NCI-H128 (cell line): ENCODE results near the gene KLHL35.
"Not testable (repeated sequence)": the region's sequence is repeated elsewhere in the genome, so short reads cannot be mapped to it uniquely, and the experiment has no call there.

ENCODE experiments used
- DNase-seq: peaks from one replicate; lab custom pipeline; 2025; ENCODE audit not compliant: unreplicated experiment; lab: John Stamatoyannopoulos, UW

The KLHL35 gene

DNA sequence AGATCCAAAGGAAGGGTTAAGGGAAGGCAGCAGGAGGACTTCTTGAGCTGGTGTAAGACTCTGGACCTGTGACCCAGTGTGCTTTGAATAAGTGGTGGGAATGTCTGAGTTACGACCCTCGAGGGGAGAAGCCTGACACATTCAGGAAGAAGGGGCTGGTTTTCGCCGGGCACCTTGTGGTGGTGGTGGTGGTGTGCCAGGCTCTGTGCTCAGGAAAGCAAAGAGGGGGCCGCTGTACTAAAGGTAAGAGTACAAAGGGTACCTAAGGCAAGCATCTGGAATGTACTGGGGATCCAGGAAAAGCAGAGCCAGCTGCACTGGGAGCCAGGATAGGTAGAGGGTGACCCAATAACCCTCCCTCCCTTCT, 6.3 kb downstream of the KLHL35 start:
- DNase-seq: no peak

DNA sequence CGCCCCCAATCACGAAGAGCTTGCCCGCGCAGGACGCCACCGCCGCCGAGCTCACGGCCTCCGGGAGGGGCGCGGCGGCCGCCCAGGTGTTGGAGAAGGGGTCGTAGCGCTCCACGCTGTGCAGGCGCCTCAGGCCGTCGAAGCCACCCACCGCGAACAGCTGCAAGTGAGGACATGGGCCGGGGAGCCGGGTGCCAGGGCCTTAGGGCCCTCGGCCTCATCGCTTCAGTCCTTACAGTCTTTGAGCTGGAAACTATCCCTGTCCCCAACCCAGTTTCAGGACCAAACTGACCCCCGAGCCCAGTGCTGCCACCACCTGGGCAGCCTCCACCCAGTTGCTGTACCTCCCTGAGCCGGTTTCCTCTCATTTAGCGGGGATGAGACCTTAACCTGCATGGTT, 7.6 kb downstream of the KLHL35 start:
- DNase-seq: no peak

DNA sequence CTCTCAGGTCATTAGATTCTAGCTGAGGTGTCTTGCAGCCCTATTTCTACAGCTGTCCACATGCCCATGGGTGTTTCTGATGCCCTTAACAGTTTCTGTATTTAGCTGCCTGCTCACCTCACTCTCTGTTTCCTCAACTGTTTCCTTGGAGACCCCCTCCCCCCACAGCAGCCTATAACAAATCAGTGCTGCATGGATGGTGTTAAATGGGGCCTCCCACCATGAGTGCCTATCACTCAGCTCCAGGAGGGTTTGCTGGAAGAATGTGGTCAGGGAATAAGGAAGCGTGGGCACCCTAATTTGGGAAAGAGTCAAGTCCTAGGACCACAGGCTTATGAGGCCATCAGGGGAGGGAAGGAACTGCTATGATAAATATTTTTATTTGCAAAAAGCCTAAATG, 8.6 kb downstream of the KLHL35 start:
- no peak for DNase-seq

DNA sequence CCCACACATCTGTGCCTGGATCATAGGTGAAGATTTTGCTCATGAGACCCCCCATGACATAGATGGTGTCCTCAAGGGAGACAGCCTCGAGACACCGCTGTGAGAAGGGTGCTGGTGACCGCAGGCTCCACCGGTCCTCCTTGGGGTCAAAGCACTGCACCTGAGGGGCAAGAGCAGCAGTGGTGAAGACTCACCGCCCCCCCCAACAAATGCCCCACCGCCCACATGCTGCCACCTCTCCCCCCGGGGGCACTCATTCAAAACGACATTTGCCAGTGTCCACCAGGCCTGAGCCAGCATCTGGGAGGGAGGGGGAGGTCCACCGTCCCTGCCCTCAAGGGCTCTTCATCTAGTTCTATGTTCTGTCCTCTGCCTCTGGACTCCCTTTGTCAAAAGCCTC, 9.3 kb downstream of the KLHL35 start:
- DNase-seq: no peak

DNA sequence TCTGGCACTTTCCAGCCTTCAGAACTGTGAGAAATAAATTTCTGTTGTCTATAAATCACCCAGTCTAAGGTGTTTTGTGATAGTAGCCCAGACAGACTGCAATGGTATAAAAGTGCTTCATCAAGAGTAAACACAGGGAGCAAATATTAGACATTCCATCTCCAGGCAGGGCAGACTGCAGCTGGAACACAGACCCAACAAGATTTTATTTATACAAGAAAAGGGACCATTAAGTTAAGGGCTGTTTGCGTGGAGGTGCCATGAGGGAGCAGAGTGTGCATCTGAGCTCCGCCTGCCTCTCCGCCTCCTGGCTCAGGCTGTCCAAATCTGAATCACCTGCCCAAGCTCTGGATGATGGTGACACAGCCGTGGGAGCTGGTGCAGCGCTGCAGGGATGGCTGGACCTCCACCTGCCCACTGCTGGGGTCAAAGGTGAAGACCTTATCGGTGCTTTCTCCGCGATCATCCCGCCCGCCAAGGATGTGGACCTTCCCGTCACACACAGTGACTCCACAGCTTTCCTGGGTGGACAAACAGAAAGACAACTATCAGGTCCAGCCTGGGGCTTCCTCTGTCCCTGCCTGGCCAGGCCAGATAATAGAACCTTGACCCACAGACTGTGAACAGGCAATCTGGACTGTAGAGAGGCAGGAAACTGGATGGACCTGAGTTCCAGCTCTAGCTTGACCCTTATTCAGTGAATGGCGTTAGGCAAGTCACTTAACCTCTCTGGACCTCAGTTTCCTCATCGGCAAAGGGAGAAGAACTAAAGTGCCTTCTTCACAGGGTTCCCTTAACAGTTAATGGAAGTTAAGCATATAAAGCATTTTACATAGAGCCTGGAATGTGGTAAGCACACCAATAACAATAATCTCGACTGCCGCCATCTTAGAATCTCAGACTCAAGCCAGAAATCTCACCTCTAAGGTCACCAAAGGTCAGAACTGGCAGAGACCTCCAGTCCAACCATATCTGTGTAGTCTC, 10.5 kb downstream of the KLHL35 start:
- no peak for DNase-seq

DNA sequence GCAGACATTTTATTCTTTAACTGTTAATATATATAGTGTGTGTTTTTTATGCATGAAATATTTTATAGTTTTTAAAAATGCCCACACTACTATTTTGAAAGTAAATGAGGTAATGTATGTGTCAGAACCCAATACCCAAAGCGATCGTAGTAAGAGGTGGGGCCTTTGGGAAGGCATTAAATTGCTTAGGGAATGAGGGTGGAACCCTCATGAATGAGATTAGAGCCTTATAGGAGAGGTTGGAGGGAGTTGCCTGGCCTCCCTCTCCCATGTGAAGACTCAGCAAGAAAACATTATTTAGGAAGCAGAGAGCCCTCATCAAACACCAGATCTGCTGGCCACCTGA, 11.1 kb downstream of the KLHL35 start:
- no peak for DNase-seq

DNA sequence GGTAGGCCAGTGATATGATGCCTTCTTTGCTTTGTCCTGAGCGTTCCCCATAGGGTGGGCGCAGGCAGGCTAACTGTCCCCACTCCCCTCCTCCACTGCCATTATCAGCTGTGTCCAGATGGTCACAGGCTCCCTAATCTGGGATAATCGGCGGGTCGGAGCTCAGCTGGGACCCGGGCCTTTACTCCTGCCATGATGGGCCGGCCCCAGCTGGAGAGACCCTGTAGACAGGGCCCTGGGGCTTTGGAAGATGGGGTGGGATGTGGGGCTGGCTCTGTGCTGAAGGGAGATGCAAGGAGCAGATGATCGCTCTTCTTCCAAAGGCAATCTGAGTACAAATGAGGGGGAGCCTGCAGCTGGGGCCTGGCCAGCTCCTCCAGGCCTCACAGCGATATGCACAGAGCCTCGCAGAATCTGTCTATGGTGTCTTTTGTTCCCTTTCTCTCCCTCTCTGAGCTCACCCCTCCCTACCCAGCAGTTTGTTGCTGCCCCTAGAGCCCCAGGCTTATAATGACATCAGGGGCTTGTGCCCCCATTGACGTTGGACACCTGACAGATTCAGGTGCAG, 11.9 kb downstream of the KLHL35 start:
- DNase-seq: no peak

DNA sequence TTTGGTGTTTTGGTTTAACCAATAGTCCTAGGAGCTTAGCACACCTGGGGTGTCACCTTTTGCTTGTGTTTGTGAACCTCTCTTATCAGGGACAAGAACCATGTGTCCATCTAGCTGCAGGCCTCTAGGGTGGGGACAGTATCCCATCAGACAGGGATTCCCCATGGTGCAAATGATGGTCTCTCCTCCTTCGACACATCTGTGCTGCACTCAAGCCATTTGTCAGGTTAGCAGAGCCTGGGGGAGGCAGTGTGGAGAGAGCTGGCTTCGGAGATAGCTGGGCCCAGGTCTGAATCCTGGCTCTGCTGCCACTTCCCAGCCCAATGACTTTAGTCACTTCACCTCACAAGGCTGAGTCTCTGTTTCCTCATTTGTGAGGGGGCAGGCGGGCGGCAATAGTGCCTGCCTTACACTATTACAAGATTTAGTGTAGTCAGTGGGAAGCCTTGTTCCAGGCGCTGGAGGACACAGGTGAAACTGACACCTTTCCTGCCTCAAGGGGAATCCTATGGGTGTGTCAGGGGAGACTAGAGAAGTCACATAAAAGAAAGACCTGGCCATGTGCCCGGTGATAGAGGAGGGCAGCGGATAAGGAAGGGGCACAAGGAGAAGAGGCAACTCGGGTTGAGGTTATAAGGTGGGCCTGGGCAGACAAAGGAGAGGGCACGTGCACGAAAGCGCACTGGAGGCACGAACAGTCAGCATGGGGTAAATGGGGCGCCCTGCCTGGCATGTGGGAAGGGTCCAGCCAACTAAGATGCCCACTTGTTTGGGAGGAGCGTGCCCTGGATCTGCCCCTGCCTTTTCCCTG, 12.6 kb downstream of the KLHL35 start:
- DNase-seq: no peak

DNA sequence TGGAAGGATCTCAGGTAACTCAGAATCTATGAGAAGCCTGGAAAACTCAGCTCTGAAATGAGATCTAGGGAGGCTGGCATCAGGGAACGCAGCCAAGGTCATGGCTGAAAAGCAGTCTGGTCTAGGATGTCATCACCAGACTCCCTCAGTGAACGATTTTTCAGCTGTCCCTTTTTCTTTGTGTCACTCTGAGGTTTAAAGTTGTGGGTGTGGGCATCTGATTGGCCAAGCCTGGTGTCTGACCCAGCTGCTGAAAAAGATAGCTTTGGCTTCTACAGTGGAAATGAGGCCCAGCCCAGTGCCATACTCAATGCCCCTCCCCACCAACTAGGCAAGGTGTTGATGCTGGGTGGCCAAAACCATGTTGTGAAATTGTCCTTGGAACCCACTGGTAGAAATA, 19.1 kb downstream of the KLHL35 start:
- DNase-seq: no peak

DNA sequence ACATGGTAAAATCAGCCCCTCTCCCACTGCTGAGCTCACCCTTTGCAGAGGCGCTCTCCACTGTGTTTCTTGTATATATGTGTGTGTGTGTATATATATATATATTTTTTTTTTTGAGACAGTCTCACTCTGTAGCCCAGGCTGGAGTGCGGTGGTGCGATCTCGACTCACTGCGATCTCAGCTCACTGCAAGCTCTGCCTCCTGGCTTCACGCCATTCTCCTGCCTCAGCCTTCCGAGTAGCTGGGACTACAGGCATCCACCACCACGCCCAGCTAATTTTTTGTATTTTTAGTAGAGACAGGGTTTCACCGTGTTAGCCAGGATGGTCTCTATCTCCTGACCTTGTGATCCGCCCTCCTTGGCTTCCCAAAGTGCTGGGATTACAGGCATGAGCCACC, 19.9 kb downstream of the KLHL35 start:
- DNase-seq: not testable (repeated sequence)

DNA sequence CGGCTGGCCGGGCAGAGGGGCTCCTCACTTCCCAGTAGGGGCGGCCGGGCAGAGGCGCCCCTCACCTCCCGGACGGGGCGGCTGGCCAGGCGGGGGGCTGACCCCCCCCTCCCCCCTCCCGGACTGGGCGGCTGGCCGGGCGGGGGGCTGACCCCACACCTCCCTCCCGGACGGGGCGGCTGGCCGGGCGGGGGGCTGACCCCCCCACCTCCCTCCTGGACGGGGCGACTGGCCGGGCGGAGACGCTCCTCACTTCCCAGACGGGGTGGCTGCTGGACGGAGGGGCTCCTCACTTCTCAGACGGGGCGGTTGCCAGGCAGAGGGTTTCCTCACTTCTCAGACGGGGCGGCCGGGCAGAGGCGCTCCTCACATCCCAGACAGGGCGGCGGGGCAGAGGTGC, 23.0 kb downstream of the KLHL35 start:
- not testable (repeated sequence) for DNase-seq

DNA sequence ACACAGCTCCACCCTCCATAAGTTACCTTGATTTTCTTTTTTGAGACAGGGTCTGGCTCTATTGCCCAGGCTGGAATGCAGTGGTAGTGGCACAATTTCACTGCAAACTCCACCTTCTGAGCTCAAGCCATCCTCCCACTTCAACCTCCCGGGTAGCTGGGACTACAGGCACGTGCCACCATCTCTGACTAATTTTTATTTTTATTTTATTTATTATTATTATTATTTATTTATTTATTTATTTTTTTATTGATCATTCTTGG, 24.1 kb downstream of the KLHL35 start:
- no peak for DNase-seq

DNA sequence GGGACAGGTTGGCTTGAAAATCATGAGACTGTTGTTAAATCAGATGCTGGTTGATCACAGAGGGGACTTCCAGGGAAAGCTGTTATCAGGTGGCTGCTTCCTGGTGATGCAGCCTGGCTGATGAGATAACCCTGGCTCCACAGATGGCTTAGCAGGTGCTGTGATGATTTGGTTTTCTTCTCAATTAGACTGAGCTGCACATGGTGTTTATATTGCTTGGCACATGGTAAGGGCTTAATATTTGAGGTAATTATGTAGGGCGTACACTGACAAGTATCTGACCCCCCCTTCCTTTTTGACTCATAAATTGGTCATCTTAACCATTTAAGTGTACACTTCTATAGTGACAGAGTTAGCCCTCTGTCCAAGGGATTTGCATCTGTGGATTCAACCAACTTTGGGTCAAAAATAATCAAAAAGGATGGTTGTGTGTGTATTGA, 26.6 kb downstream of the KLHL35 start:
- DNase-seq: no peak

DNA sequence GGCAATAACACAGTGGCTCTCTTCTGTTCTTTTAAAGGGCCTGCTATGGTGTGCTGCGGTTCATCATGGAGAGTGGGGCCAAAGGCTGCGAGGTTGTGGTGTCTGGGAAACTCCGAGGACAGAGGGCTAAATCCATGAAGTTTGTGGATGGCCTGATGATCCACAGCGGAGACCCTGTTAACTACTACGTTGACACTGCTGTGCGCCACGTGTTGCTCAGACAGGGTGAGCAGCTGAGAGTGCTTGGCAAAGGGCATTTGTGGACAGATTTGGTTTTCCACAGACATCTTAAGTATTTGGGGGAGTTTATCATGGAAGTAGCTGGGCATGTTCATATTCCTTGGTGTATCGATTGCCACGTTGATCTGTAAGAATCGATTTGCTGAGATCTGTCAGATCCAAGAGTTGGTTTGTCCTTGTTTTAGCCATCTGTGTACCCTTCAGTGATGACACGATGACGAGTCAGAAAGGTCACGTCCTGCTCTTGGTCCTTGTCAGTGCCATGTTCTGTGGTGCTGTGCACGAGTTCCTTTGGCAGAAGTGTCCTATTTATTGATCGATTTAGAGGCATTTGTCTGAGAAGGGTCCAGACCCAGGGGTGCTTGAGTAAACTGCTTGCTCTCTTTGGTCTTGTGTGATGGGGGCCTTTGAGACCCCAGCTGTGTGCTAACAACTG, 28.9 kb downstream of the KLHL35 start:
- no peak for DNase-seq

DNA sequence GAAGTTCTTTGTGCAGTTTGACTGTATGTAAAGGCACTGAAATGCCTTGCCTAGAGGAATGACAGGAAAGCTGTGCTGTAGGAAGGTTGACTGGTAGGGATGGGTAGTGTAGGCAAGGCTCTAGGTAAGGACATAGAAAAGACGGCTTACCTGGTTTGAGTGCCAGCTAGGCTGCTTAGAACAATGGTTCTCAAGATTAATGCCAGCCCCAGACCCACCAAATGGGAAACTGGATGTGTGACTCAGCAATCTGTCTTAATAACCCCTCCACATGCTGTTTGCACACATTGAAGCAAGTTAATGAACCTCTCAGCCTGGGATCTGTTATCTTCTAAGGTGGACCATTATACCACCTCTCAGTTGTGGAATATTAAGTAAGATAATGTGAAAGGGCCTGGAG, 30.0 kb downstream of the KLHL35 start:
- no peak for DNase-seq

DNA sequence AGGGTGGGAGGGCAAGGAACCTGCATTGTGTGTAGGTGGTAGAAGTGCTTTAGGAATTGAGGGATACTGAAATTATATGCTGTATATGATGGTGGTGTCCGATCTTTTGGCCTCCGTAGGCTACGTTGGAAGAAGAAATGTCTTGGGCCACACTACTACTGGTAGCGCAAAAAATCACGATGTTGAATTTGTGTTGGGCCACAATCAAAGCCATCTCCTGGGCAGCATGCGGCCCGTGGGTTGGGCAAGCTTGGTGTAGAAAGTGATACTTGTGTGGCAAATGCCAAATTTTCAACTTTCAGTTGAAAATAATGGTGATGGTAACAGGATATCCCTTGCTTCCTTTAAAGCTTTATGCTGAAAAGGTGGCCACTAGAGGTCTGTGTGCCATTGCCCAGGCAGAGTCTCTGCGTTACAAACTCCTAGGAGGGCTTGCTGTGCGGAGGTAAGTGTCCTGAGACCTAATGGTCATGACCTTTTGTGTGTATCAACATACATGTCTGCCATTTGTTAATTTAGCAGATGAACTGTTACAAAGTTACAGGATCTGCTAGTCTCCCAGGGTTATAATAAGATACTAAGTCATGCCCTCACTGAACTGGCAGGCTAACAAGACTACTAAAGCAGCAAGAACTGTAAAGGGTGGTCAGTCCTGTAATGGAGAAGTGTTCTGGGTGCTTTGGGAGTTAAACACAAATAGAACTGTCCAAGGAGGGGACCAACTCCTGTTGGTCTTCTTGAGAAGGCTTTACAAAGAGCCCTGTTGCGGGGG, 30.8 kb downstream of the KLHL35 start:
- no peak for DNase-seq

DNA sequence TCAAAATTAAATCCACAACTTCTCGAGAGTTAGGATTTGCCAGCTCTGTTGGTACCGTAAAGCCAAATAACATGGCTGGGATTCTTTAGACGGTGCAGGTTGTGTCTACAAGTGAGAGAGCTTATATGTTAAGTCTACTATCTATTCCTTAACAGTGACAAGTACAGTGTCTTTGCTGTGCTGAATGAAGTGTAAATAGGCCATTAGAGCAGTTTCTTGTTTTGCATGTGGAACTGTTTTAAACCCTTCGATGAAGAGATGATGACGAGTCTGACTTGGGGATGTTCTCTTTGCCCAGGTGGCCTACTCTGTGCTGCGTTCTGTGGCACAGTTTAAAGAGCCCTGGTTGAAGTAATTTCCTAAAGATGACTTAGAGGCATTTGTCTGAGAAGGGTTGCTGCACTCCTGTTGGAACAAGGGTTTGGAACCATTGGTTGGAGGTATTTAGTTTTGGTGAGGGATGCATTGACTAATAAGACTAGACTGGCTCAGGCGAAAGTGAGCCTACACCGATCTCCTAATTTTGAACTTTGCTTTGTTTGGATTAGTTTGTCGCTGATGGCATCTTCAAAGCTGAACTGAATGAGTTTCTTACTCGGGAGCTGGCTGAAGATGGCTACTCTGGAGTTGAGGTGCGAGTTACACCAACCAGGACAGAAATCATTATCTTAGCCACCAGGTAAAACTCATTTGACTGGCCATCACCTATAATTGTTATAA, 32.7 kb downstream of the KLHL35 start:
- DNase-seq: no peak

DNA sequence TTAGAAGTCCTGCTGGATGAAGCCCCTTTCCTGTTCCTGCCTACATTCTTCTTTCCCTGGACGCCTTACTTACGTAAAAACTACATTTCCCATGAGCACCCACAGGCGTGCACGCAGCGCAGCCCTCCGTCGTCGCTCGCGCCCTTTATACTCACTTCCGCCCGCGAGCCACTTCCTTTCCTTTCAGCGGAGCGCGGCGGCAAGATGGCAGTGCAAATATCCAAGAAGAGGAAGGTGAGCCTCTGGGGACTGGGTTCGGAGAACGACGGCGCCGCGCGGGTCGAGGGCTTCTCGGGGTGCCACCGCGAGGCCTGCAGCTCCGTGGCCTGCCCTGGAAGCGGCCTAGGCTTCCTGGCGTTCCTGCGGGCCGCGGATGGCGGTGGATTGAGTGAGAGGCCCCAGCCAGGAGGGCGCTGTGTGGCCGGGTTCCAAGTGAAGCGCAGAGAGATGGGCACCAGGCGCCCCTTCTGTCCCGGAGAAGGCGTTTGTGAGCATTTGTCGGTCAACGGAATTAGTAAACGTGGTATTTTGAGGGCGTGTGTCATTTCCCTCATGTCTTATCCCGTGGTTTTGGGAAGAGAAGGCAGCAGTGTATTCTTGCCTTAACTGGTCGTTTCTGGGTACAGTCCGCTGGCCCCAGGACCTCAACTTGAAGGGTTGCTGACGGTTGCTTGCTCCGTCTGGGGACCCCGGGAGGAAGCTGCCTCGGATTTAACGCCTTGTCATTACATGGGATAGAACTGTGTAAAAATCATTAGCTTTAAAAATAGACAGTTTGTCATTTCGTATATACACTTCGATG, 33.5 kb downstream of the KLHL35 start, which contains the start of gene RPS3:
Gene RPS3 (plus strand): TSS at position 175 of the 802 bp plus-strand sequence. CDS start 30 bp downstream, at position 205.
- peak; percentile 76 for DNase-seq

DNA sequence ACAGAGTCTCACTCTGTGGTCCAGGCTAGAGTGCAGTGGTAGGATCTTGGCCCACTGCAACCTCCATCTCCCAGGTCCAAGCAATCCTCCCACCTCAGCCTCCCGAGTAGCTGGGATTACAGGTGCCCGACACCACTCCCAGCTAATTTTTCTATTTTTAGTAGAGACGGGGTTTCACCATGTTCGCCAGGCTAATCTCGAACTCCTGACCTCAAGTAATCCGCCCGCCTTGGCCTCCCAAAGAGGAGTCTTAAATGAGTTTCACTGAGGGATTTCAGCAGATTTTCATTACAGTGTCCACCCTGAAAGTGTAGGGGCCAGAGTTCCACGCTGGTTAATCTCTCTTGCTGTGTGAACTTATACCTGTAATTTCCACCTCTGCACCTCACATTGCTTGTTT, 34.1 kb downstream of the KLHL35 start:
- DNase-seq: no peak
